ENCODE data around the gene COL26A1. TPM values are rescaled to one million over a fixed set of nuclear protein-coding genes. Genes with fewer than 3 reads are reported as not detected.

Gene COL26A1
- total RNA-seq, 4 donors from 2014 or later, result 0.06 TPM; not detected in 3

DNA sequence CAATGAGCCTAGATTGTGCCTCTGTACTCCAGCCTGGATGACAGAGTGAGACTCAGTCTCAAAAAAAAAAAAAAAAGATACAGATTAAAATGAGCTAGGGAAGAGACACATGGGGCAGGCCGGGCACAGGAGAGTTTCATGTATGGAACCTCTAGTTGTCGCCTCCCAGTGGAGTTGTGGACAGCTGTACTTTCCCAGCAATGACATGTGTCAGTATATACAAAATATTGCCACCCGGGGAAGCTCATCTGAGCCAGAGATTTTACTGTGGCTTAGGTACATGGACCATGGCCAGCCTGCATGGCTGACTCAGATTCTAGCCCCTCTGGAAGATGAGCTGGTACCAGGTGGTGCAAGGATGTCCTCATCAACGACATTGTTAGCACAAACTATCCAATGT lies 87.4 kb downstream of the COL26A1 start:
- no peak for TF ChIP-seq CTCF (IDR thresholded peaks at IDR 0.05)
- TF ChIP-seq POLR2A (IDR thresholded peaks at IDR 0.05), result no peak
- WGBS, 2 donors, result 75 to 89% methylated on average over 4 of the region's 4 CpGs
- intact Hi-C loops (cut with DNase I; ENCODE audit: low total_unique reads), result no loop called here
- no peak overlapping the region for H3K4me3 ChIP-seq (ENCODE audit: low read depth, poor library complexity, severe bottlenecking)
- no peak for DNase-seq (ENCODE audit: low spot score in 2 of 2)

- TF ChIP-seq CTCF (IDR thresholded peaks at IDR 0.05) (no peak), POLR2A (IDR thresholded peaks at IDR 0.05) (no peak)
- intact Hi-C loops (cut with DNase I; ENCODE audit: low total_unique reads), result no loop called here
- WGBS, 2 donors, result 45 to 63% methylated on average over 5 of the region's 5 CpGs
- no peak for DNase-seq (ENCODE audit: low spot score in 2 of 2)
- H3K4me3 ChIP-seq (ENCODE audit: low read depth, poor library complexity, severe bottlenecking), result no peak overlapping the region
Measured at GRCh38 chr7:101453617-101454016, 90.9 kb downstream of the COL26A1 start.

DNA sequence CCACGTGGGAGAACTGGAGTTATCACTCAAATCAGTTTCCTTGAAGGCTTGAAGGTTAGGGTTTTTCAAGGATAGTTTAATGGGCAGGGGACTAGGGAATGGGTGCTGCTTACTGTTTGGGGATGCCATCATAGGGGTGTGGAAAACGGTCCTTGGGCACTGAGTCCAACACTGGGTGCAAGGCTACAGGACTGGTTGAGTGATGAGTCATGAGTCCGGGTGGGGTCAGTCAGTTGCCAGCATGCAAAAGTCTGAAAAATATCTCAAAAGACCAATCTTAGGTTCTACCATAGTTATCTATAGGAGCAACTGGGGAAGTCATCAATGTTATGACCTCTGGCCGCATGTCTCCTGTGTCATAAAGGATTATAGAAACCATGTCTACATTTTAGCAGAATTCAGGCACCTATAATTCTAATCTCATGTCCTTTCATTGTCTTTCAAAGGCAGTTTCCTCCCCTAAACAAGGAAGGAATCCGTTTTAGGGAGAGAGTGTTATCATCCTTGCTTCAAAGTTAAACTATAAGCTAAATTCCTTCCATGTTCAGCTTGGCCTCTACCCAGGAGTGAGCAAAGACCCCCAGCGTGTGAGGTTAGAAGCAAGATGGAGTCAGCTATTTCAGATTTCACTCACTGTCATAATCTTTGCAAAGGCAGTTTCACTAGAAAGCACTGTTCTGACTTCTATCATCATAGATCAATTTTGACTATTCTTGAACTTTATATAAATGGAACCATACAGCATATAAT lies 94.5 kb downstream of the COL26A1 start:
- no peak for TF ChIP-seq CTCF (IDR thresholded peaks at IDR 0.05)
- TF ChIP-seq POLR2A (IDR thresholded peaks at IDR 0.05), result no peak
- intact Hi-C loops (cut with DNase I; ENCODE audit: low total_unique reads), result no loop called here
- H3K4me3 ChIP-seq (ENCODE audit: low read depth, poor library complexity, severe bottlenecking), result no peak overlapping the region
- no peak for DNase-seq (ENCODE audit: low spot score in 2 of 2)
- WGBS, 2 donors, result 56% methylated on average over 6 of the region's 6 CpGs

GRCh38 chr7:101465131-101465530 lies 102.5 kb downstream of the COL26A1 start:
- H3K4me3 ChIP-seq (ENCODE audit: low read depth, poor library complexity, severe bottlenecking), result no peak overlapping the region
- TF ChIP-seq POLR2A (IDR thresholded peaks at IDR 0.05) (no peak), CTCF (IDR thresholded peaks at IDR 0.05) (no peak)
- intact Hi-C loops (cut with DNase I; ENCODE audit: low total_unique reads), result no loop called here
- no peak for DNase-seq (ENCODE audit: low spot score in 2 of 2)
- WGBS, 2 donors, result 80 to 87% methylated on average over 5 of the region's 5 CpGs

DNA sequence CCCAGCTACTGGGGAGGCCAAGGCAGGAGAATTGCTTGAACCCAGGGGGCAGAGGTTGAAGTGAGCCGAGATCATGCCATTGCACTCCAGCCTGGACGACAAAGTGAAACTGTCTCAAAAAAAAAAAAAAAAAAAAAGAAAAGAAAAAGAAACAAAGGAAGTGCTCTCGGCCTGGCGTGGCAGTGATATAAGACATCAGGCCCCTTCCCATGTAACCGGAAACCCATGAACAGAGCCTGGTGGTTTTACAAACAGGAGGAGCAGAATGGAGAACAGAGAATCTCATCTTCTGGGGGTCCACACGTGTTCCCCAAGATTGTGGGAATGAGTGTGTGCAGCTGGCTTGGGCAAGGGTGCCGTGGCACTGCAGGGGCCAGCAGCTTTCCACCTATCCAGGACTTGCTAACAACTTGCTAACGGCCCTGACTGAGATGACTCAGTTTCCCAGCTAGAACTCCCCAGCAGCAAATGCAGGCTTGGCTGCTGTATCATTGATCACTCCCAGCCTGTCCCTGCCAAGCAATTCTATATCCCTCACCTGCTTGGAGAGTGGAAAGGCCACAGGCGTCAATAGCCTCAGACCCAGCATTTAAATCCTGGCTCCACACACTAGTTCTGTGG lies 103.0 kb downstream of the COL26A1 start:
- WGBS, 2 donors, result 67 to 83% methylated on average over 9 of the region's 9 CpGs
- no peak for TF ChIP-seq CTCF (IDR thresholded peaks at IDR 0.05)
- no peak for TF ChIP-seq POLR2A (IDR thresholded peaks at IDR 0.05)
- no peak overlapping the region for H3K4me3 ChIP-seq (ENCODE audit: low read depth, poor library complexity, severe bottlenecking)
- intact Hi-C loops (cut with DNase I; ENCODE audit: low total_unique reads), result no loop called here
- DNase-seq (ENCODE audit: low spot score in 2 of 2), result no peak

All from lower leg skin (tissue), 4 donors.